Suprapubic skin (tissue), 4 donors: Measurements from ENCODE around the gene TIGD2. TPM values are rescaled to one million over a fixed set of nuclear protein-coding genes. Genes with fewer than 3 reads are reported as not detected.

Experiments used
- DNase-seq, 2 donors: peaks; one replicate each; pipeline ENCODE4 v3.0.0-alpha.2; 2019; ENCODE audit warnings: low spot score in 2 of 2
- H3K27ac ChIP-seq: fragments of 200-600 bp; sonication (generic); one replicate; pipeline ENCODE4 v1.5.1; 2019
- H3K27me3 ChIP-seq: fragments of 200-600 bp; sonication (generic); one replicate; pipeline ENCODE4 v1.5.1; 2019
- H3K36me3 ChIP-seq: fragments of 200-600 bp; sonication (generic); one replicate; pipeline ENCODE4 v1.5.1; 2019
- H3K4me1 ChIP-seq: fragments of 200-600 bp; sonication (generic); one replicate; pipeline ENCODE4 v1.5.1; 2019
- H3K4me3 ChIP-seq: fragments of 200-600 bp; sonication (generic); one replicate; pipeline ENCODE4 v1.5.1; 2019; ENCODE audit warnings: mild to moderate bottlenecking
- H3K9me3 ChIP-seq: fragments of 200-600 bp; sonication (generic); one replicate; pipeline ENCODE4 v1.5.1; 2019
- EP300 ChIP-seq: sonication (generic); formaldehyde crosslinking; IDR thresholded peaks from one replicate; pipeline ENCODE4 v1.6.1; 2017; ENCODE audit warnings: antibody characterized with exemption
- POLR2A ChIP-seq, 2 donors: fragments of 450-650 bp; IDR thresholded peaks; one replicate each; pipeline ENCODE4 v1.6.1; 2017; ENCODE audit warnings: antibody characterized with exemption in 2 of 2, mild to moderate bottlenecking in 2 of 2, moderate library complexity in 2 of 2
- POLR2AphosphoS5 ChIP-seq, 3 donors: sonication (generic); formaldehyde crosslinking; IDR thresholded peaks; one replicate each; pipeline ENCODE4 v1.6.1; 2017; ENCODE audit warnings: antibody characterized with exemption in 3 of 3
- WGBS: methylation state at CpG from one replicate; pipeline ENCODE4 v1.1.5; 2018; 5-methylcytosine and 5-hydroxymethylcytosine counted together
- total RNA-seq, 4 donors: library from RNA; depleted of rRNA; stranded (reverse); fragments of >200 nt; gene quantifications; one replicate each; pipeline ENCODE4 v1.1.0, GENCODE V29; 2016
- TF ChIP-seq, protein P1 (sequence below), 2 donors: fragments of 200-600 bp in 1 of 2; fragments of 450-650 bp in 1 of 2; sonication (generic) in 1 of 2; IDR thresholded peaks; one replicate each; pipeline ENCODE4 v1.5.1; 2016 to 2019; ENCODE audit warnings: antibody characterized with exemption in 2 of 2, mild to moderate bottlenecking in 1 of 2, moderate library complexity in 1 of 2

The TIGD2 gene
- total RNA-seq, 4 donors from 2014 or later: 2.9 to 7.6 (median 4.9) TPM

DNA sequence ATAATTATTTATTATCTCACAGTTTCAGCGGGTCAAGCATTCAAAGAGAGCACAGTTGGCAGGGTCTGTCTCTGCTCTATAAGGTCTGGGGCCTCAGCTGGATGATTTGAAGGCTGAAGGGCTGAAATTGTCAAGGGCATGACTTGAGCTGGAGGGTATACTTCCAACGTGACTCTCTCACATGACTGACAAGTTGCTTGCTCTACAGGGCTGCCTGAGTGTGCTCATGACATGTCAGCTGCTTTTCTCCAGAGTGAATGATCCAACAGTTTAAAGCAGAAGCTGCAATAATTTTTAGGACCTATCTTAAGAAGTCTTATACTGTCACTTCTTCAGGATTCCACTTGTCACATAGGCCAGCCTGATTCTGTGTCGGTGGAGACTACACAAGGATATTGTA is 51.2 kb downstream of the TIGD2 start:
- no peaks in the 10 kb centered on the region for H3K4me1 ChIP-seq
- no peaks in the 10 kb centered on the region for H3K36me3 ChIP-seq
- TF ChIP-seq, protein P1, sequence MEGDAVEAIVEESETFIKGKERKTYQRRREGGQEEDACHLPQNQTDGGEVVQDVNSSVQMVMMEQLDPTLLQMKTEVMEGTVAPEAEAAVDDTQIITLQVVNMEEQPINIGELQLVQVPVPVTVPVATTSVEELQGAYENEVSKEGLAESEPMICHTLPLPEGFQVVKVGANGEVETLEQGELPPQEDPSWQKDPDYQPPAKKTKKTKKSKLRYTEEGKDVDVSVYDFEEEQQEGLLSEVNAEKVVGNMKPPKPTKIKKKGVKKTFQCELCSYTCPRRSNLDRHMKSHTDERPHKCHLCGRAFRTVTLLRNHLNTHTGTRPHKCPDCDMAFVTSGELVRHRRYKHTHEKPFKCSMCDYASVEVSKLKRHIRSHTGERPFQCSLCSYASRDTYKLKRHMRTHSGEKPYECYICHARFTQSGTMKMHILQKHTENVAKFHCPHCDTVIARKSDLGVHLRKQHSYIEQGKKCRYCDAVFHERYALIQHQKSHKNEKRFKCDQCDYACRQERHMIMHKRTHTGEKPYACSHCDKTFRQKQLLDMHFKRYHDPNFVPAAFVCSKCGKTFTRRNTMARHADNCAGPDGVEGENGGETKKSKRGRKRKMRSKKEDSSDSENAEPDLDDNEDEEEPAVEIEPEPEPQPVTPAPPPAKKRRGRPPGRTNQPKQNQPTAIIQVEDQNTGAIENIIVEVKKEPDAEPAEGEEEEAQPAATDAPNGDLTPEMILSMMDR (IDR thresholded peaks at IDR 0.05): no peak
- TF ChIP-seq POLR2AphosphoS5 (IDR thresholded peaks at IDR 0.05) (no peak), POLR2A (IDR thresholded peaks at IDR 0.05) (no peak), EP300 (no peak)
- H3K4me3 ChIP-seq: no peak overlapping the region
- H3K27ac ChIP-seq: no peak overlapping the region
- 60% methylated on average over 3 of the region's 3 CpGs for WGBS
- DNase-seq: no peak
- H3K9me3 ChIP-seq: no peaks in the 10 kb centered on the region
- no peaks in the 10 kb centered on the region for H3K27me3 ChIP-seq

DNA sequence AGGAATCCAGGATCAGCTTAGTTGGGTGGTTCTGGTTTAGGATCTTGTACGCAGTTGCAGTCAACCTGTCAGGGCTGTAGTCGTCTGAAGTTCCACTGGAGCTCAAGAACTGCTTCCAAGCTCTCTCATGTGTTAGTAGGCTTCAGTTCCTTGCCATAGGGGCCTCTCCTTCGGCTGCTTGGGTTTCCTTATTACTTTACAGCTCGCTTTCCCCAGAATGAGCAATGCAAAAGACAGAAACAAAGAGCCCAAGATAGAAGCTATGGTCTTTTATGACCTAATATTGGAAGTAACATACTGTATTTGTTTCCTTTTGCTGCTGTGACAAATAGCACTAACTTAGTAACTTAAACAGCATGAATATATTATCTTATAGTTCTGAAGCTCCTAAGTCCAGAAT is 51.7 kb downstream of the TIGD2 start:
- WGBS: 91% methylated on average over 4 of the region's 4 CpGs
- Histone ChIP-seq H3K27ac (no peak overlapping the region), H3K4me1 (no peaks in the 10 kb centered on the region), H3K27me3 (no peaks in the 10 kb centered on the region), H3K4me3 (no peak overlapping the region), H3K36me3 (no peaks in the 10 kb centered on the region), H3K9me3 (no peaks in the 10 kb centered on the region)
- TF ChIP-seq, protein P1 (IDR thresholded peaks at IDR 0.05): no peak
- TF ChIP-seq POLR2AphosphoS5 (IDR thresholded peaks at IDR 0.05): no peak
- TF ChIP-seq EP300: no peak
- TF ChIP-seq POLR2A (IDR thresholded peaks at IDR 0.05): no peak
- no peak for DNase-seq

DNA sequence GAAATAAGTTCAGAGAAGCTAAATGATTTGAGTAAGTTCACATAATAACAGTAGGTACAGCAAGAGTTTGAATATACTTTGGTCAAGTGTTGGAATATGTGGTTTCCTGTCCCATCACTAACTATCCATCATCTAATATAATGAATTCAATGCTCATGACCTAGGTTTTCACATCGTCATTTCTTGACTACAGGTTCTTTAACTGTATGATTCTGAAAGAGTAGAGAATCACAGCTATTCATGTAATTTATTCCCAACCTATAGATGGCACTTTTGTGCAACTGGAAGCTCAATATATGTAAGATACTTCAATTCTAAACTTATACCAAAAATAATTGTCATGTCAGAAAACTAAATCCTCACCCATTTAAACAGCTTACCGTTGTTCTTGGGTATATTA is 53.1 kb downstream of the TIGD2 start:
- no peak for DNase-seq
- Histone ChIP-seq H3K4me1 (no peaks in the 10 kb centered on the region), H3K9me3 (no peaks in the 10 kb centered on the region), H3K27me3 (no peaks in the 10 kb centered on the region), H3K36me3 (no peaks in the 10 kb centered on the region), H3K4me3 (no peak overlapping the region), H3K27ac (no peak overlapping the region)
- TF ChIP-seq POLR2A (IDR thresholded peaks at IDR 0.05): no peak
- TF ChIP-seq POLR2AphosphoS5 (IDR thresholded peaks at IDR 0.05): no peak
- TF ChIP-seq, protein P1 (IDR thresholded peaks at IDR 0.05): no peak
- TF ChIP-seq EP300: no peak
- WGBS: 33% methylated on average over 2 of the region's 2 CpGs

Other genes with a start within 250 kb of the TIGD2 start
- 100 to 1,000 TPM in 1 of 4 donors, 10 to 100 TPM in 3; 58.6 to 365 (median 71.2) TPM for gene FAM13A, start 54.3 kb upstream of the TIGD2 start, total RNA-seq
- 1 to 10 TPM; 1.2 to 3.4 (median 1.7) TPM for gene GPRIN3, start 196.3 kb downstream of the TIGD2 start, total RNA-seq